ENCODE data around the gene OR56A3.

The OR56A3 gene, protein sequence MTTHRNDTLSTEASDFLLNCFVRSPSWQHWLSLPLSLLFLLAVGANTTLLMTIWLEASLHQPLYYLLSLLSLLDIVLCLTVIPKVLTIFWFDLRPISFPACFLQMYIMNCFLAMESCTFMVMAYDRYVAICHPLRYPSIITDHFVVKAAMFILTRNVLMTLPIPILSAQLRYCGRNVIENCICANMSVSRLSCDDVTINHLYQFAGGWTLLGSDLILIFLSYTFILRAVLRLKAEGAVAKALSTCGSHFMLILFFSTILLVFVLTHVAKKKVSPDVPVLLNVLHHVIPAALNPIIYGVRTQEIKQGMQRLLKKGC

DNA sequence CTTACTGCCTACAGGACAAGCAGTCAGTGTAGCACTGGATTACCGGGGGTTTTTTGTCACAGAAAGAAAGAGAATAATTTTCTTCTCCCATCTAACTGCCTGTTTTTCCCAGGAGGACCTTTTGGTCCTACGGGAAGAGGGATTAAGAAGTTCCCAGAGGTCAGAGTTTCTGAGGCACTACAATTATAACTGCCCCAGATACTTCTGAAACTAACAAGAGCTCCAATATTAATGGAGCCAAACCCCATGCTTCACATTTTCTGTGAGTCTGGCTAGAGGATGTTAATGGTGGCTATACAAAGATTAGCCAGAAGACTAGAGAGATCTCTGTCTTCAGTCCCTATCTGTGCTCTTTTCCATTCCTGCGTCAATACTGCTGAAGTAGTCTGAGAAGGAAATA lies at the start of gene OR56A3:
OR56A3 (plus strand) TSS at position 301 of the 400 bp plus-strand sequence. CDS start 5,096 bp downstream, outside the sequence.
- Mint-ChIP-seq H3K27ac (ENCODE audit: low read depth) (no peak within 1 kb of the TSS), H3K4me1 (no peaks in the 10 kb centered on the region), H3K27me3 (peaks cover 15% of the 10 kb centered on the region), H3K4me3 (no peak within 1 kb of the TSS), H3K36me3 (ENCODE audit: insufficient read depth) (no peaks in the 10 kb centered on the region), H3K9me3 (no peaks in the 10 kb centered on the region)
- DNase-seq (ENCODE audit: low spot score in 2 of 2) (no peak), ATAC-seq (replicated peaks; ENCODE audit: extremely low read depth, poor library complexity, severe bottlenecking) (no peak)

DNA sequence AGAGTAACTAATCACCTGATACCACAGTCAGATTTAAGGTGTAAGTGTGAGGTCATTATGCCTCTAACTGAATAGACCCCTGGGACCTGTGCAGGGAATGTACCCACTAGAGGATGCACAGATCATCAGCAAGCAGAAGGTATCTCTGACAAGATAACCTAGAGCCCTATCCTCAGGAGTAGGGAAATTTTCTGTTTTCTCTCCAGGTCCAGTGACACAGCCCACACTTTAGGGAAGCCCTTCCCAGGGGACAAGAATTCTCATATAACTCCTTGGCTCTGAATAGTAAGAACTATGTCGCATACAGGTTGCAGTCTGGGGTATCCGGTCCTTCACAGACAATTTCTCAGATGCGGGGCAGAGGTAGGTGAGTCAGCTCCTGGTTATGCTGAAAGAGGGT lies 49.1 kb upstream of the OR56A3 start, which contains the start of gene OR52E5:
OR52E5 (plus strand) TSS at position 301 of the 400 bp plus-strand sequence. CDS start 7,569 bp downstream, outside the sequence.
- Mint-ChIP-seq H3K27me3 (peaks cover 14% of the 10 kb centered on the region), H3K27ac (ENCODE audit: low read depth) (no peak within 1 kb of the TSS)
- no peak for ATAC-seq (replicated peaks; ENCODE audit: extremely low read depth, poor library complexity, severe bottlenecking)

DNA sequence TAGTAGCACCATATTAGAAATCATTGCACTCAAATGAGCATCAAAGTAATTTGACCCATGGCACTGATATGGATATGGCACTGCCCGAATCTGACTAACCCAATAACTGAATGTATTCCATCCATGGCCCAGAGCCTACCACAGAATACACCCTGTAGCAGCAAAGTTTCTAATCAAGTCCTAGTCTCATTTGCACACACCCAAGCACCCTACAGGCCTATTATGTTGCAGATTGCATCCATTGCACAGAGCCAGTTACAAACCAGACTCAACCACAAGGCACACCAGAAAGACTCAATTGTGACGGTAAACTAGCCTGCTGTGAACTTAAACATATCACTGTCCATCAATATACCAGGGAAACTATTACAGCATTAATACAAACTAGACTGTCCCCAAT lies 42.5 kb upstream of the OR56A3 start:
- Mint-ChIP-seq H3K4me1 (no peaks in the 10 kb centered on the region), H3K36me3 (ENCODE audit: insufficient read depth) (no peaks in the 10 kb centered on the region), H3K27ac (ENCODE audit: low read depth) (no peak overlapping the region), H3K4me3 (no peak overlapping the region), H3K9me3 (no peaks in the 10 kb centered on the region), H3K27me3 (peaks cover 14% of the 10 kb centered on the region)
- ATAC-seq (replicated peaks; ENCODE audit: extremely low read depth, poor library complexity, severe bottlenecking) (no peak), DNase-seq (ENCODE audit: low spot score in 2 of 2) (no peak)

More for the DNA sequence above, 49.1 kb upstream of the OR56A3 start, which contains the start of gene OR52E5:
- no peaks in the 10 kb centered on the region for H3K9me3 Mint-ChIP-seq
- no peak within 1 kb of the TSS for H3K4me3 Mint-ChIP-seq
- no peak for DNase-seq (ENCODE audit: low spot score in 2 of 2)
- H3K4me1 Mint-ChIP-seq, result no peaks in the 10 kb centered on the region
- peaks cover 2% of the 10 kb centered on the region for H3K36me3 Mint-ChIP-seq (ENCODE audit: insufficient read depth)

DNA sequence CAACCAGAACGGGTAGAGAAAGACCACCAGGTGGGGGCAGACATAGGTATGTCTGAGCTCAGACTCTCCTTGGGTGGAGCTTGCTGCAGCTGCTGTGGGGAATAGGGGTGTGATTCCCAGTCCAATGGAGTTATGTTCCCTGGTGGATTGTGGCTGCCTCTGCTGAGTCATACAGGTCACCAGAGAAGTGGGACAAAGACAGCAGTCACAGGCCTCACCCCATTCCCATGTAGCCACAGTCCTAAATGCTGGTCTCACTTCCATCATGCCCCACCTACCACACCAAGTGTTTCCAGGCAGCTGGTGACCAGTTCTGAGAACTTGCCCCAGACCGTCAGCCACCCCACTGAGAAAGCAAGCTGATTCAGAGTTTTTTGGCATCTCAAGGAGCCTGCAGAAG lies 31.5 kb upstream of the OR56A3 start:
- no peaks in the 10 kb centered on the region for H3K9me3 Mint-ChIP-seq
- peaks cover 72% of the 10 kb centered on the region for H3K27me3 Mint-ChIP-seq
- H3K27ac Mint-ChIP-seq (ENCODE audit: low read depth), result no peak overlapping the region
- no peak overlapping the region for H3K4me3 Mint-ChIP-seq
- H3K4me1 Mint-ChIP-seq, result no peaks in the 10 kb centered on the region
- H3K36me3 Mint-ChIP-seq (ENCODE audit: insufficient read depth), result no peaks in the 10 kb centered on the region
- no peak for ATAC-seq (replicated peaks; ENCODE audit: extremely low read depth, poor library complexity, severe bottlenecking)
- DNase-seq (ENCODE audit: low spot score in 2 of 2), result no peak

DNA sequence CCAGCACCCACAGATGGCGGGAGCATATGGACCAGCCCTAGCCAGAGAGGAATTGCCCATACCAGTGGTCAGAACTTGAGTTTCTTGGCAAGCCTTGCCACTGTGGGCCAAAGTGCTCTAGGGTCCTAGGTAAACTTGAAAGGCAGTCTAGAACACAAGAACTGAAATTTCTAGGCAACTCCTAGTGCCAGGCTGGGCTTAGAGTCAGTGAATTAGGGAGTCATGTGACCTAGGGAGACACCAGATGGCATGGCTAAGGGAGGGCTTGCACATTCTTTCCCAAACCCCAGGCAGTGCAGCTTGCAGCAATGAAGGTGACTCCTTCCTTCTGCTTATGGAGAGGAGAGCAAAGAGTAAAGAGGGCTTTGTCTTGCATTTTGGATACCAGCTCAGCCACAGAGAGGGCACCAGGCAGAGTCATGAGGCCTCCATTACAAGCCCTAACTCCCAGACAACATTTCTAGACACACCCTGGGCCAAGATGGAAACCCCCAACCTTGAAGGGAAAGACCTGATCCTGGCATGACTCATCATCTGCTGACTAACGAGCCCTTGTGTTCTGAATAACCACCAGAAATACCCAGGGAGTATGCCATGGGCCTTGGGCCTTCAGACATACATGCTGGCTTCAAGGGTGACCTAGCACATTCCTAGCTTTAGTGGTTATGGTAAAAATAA lies 19.2 kb upstream of the OR56A3 start:
- ATAC-seq (replicated peaks; ENCODE audit: extremely low read depth, poor library complexity, severe bottlenecking), result no peak
- Mint-ChIP-seq H3K27me3 (peaks cover 14% of the 10 kb centered on the region), H3K9me3 (peaks cover 5% of the 10 kb centered on the region), H3K36me3 (ENCODE audit: insufficient read depth) (no peaks in the 10 kb centered on the region), H3K27ac (ENCODE audit: low read depth) (no peak overlapping the region), H3K4me1 (no peaks in the 10 kb centered on the region), H3K4me3 (no peak overlapping the region)
- no peak for DNase-seq (ENCODE audit: low spot score in 2 of 2)

DNA sequence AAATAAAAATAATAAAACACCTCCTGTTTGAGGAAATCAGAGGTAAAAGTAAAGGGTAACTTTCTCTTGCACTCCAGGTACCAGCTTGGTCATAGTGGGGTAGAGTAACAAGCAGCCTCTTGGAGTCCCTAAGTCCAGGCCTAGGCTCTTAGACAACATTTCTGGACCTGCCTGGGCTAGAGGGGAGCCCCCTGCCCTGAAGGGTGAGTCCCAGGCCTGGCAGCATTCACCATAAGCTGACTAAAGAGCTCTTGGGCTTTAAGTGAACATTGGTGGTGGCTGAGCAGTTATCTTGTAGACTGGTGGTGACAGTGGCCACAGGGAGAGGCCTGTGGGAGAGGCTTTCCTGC lies 18.6 kb upstream of the OR56A3 start:
- Mint-ChIP-seq H3K27me3 (peaks cover 14% of the 10 kb centered on the region), H3K4me1 (no peaks in the 10 kb centered on the region), H3K27ac (ENCODE audit: low read depth) (no peak overlapping the region), H3K9me3 (peaks cover 8% of the 10 kb centered on the region), H3K36me3 (ENCODE audit: insufficient read depth) (no peaks in the 10 kb centered on the region), H3K4me3 (no peak overlapping the region)
- no peak for DNase-seq (ENCODE audit: low spot score in 2 of 2)
- no peak for ATAC-seq (replicated peaks; ENCODE audit: extremely low read depth, poor library complexity, severe bottlenecking)

DNA sequence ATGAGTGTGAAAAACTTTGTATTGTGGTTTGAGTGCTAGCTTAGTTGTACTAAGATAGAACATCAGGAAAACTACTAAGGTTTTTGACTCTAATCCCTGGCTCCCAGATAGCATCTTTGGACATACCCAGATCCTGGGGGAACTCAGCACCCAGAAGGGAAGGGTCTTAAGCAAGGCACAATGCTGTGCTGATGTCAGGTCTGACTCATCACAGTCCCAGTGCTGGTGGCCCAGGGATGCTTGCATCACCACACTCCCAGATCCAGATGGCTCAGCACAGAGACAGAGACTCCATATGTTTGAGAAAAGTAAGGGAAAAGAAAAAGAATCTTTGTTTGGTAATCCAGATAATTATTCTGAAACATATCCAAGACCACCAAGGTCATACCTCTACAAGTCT lies 18.3 kb upstream of the OR56A3 start:
- ATAC-seq (replicated peaks; ENCODE audit: extremely low read depth, poor library complexity, severe bottlenecking), result no peak
- Mint-ChIP-seq H3K27ac (ENCODE audit: low read depth) (no peak overlapping the region), H3K9me3 (peaks cover 12% of the 10 kb centered on the region), H3K4me3 (no peak overlapping the region), H3K27me3 (peaks cover 11% of the 10 kb centered on the region), H3K36me3 (ENCODE audit: insufficient read depth) (no peaks in the 10 kb centered on the region), H3K4me1 (no peaks in the 10 kb centered on the region)
- no peak for DNase-seq (ENCODE audit: low spot score in 2 of 2)

DNA sequence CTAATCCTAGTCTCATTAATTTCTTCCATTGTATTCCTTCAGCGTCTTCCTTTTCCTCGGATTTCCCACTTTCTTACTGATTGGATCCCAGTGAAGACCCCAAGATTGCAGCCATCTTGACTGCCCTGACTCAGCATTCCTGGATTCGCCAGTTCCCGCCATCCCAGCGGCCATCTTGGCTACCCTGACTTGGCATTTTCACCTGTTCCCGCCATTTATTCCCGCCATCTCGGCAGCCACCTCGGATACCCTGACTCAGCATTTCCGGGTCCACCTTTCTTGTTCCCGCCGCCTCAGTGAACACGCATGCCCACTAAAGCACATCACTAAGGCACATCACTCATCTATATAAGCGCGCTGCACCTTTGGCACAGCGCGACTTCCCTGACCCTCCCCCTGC lies 13.8 kb upstream of the OR56A3 start:
- Mint-ChIP-seq H3K27me3 (peaks cover 22% of the 10 kb centered on the region), H3K9me3 (peaks cover 20% of the 10 kb centered on the region), H3K4me3 (no peak overlapping the region), H3K36me3 (ENCODE audit: insufficient read depth) (no peaks in the 10 kb centered on the region), H3K4me1 (no peaks in the 10 kb centered on the region), H3K27ac (ENCODE audit: low read depth) (no peak overlapping the region)
- ATAC-seq (replicated peaks; ENCODE audit: extremely low read depth, poor library complexity, severe bottlenecking) (no peak), DNase-seq (ENCODE audit: low spot score in 2 of 2) (no peak)

DNA sequence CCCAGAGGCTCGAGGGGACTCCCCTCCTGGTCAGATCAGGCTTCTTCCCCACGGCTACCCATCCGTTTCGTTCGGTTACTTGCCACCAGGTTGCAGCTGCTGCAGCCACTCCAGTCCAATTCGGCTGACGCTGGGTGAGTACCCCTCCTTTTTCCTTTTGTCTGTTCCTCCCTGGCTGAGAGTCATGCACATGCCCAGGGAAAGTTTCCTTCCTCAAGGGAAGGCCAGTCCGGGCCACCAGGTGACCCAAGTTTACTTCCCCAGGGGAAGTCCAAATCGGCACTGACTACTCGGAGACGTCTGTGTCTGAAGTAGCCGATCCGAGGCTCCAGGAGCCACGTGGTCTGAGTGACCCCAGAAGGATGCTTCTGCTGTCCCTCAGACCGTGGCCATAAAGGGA lies 13.2 kb upstream of the OR56A3 start:
- Mint-ChIP-seq H3K27me3 (peaks cover 26% of the 10 kb centered on the region), H3K9me3 (peaks cover 20% of the 10 kb centered on the region), H3K4me1 (no peaks in the 10 kb centered on the region), H3K27ac (ENCODE audit: low read depth) (no peak overlapping the region), H3K36me3 (ENCODE audit: insufficient read depth) (no peaks in the 10 kb centered on the region), H3K4me3 (no peak overlapping the region)
- DNase-seq (ENCODE audit: low spot score in 2 of 2), result no peak
- ATAC-seq (replicated peaks; ENCODE audit: extremely low read depth, poor library complexity, severe bottlenecking), result no peak

DNA sequence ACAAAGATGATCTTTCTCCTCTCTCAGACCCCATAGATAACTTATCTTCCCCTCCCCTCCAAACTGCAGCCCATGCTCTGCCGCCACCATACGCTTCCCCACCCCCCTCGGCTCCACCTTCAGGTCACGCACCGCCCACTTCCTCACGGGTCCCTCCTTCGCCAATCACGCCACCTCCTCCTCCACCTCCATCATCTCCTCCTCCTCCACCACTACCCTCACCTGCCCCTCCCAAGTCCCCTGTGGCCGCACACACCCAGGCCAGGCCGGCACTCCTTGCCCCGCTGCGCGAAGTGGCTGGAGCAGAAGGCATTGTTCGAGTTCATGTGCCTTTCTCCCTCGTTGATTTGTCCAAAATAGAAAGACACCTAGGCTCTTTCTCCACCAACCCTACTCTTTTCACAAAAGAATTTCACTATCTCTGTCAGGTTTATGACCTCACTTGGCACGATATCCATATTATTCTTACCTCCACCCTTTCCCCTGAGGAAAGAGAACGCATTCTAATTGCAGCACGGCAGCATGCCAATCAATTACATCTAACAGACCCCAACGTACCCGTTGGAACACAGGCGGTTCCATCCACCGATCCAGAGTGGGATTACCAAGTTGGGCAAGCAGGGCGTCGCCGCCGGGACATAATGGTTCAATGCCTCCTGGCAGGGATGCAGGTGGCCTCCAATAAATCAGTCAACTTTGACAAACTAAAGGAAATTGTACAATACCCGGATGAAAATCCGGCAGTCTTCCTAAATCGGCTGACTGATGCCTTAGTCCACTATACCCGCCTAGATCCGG lies 12.3 kb upstream of the OR56A3 start:
- DNase-seq (ENCODE audit: low spot score in 2 of 2) (no peak), ATAC-seq (replicated peaks; ENCODE audit: extremely low read depth, poor library complexity, severe bottlenecking) (no peak)
- peaks cover 20% of the 10 kb centered on the region for H3K9me3 Mint-ChIP-seq
- H3K27me3 Mint-ChIP-seq, result peaks cover 26% of the 10 kb centered on the region
- no peak overlapping the region for H3K27ac Mint-ChIP-seq (ENCODE audit: low read depth)
- no peaks in the 10 kb centered on the region for H3K36me3 Mint-ChIP-seq (ENCODE audit: insufficient read depth)
- H3K4me3 Mint-ChIP-seq, result no peak overlapping the region
- no peaks in the 10 kb centered on the region for H3K4me1 Mint-ChIP-seq

DNA sequence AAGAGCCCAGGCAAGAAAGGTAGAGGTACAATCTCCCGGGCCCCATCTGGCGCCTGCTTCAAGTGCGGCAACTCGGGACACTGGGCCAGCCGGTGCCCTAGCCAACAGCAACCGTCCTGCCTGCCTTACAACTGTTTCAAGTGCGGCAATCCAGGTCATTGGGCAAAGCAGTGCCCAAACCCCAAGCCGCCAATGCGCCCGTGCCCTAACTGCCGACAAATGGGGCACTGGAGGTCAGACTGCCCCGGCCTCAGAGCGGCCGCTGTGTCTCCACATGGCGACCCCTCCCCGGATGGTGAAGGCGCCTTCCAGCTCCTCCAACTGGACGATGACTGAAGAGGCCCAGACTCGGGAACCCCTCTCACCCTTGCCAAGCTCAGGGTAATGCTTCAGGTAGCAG lies 11.4 kb upstream of the OR56A3 start:
- peaks cover 28% of the 10 kb centered on the region for H3K27me3 Mint-ChIP-seq
- H3K4me3 Mint-ChIP-seq, result no peak overlapping the region
- no peaks in the 10 kb centered on the region for H3K4me1 Mint-ChIP-seq
- peaks cover 20% of the 10 kb centered on the region for H3K9me3 Mint-ChIP-seq
- DNase-seq (ENCODE audit: low spot score in 2 of 2) (no peak), ATAC-seq (replicated peaks; ENCODE audit: extremely low read depth, poor library complexity, severe bottlenecking) (no peak)
- no peaks in the 10 kb centered on the region for H3K36me3 Mint-ChIP-seq (ENCODE audit: insufficient read depth)
- no peak overlapping the region for H3K27ac Mint-ChIP-seq (ENCODE audit: low read depth)

DNA sequence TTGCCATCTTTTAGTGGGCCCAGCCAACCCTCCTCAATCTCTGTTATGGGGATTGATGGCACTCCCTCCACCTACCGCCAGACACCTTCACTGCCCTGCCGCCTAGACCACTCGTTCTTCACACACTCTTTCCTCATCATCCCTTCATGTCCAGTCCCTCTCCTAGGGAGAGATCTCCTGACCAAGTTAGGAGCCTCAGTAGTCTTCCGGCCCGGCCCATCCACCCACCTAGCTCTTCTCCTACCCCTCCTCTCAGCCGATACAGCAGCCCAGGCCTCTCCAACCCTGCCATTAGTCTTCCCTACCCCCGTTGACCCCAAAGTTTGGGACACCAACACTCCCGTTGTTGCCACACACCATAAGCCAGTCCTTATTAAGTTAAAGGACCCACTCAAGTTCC lies 11.0 kb upstream of the OR56A3 start:
- DNase-seq (ENCODE audit: low spot score in 2 of 2) (no peak), ATAC-seq (replicated peaks; ENCODE audit: extremely low read depth, poor library complexity, severe bottlenecking) (no peak)
- Mint-ChIP-seq H3K27me3 (peaks cover 32% of the 10 kb centered on the region), H3K9me3 (peaks cover 24% of the 10 kb centered on the region), H3K4me1 (no peaks in the 10 kb centered on the region), H3K4me3 (no peak overlapping the region), H3K27ac (ENCODE audit: low read depth) (no peak overlapping the region), H3K36me3 (ENCODE audit: insufficient read depth) (no peaks in the 10 kb centered on the region)
